ENCODE measurements around the gene SLC2A9. TPM values are rescaled to one million over a fixed set of nuclear protein-coding genes. Genes with fewer than 3 reads are reported as not detected.

SLC2A9 gene
- total and polyA plus RNA-seq, 2 of the 8 experiments (the other 6 are each of a cell fraction or from before 2014, with no cell fraction given), result 0.20 to 0.26 TPM

GRCh38 chr4:10016169-10016568 is 5.1 kb downstream of the SLC2A9 start (continued):
- TF ChIP-seq E2F6 (IDR thresholded peaks at IDR 0.05), result no peak
- TF ChIP-seq BACH1 (IDR thresholded peaks at IDR 0.05; ENCODE audit: low read length), result no peak
- TF ChIP-seq YY1 (IDR thresholded peaks at IDR 0.05; ENCODE audit: low read depth, low read length), result no peak
- no peak for TF ChIP-seq ASH2L (IDR thresholded peaks at IDR 0.05; ENCODE audit: low read length)
- TF ChIP-seq JUN (IDR thresholded peaks at IDR 0.05; ENCODE audit: low read depth, low read length), result no peak
